ENCODE data around the gene LTO1.
"Not testable (repeated sequence)": the region's sequence is repeated elsewhere in the genome, so short reads cannot be mapped to it uniquely, and the experiment has no call there.

The LTO1 gene

DNA sequence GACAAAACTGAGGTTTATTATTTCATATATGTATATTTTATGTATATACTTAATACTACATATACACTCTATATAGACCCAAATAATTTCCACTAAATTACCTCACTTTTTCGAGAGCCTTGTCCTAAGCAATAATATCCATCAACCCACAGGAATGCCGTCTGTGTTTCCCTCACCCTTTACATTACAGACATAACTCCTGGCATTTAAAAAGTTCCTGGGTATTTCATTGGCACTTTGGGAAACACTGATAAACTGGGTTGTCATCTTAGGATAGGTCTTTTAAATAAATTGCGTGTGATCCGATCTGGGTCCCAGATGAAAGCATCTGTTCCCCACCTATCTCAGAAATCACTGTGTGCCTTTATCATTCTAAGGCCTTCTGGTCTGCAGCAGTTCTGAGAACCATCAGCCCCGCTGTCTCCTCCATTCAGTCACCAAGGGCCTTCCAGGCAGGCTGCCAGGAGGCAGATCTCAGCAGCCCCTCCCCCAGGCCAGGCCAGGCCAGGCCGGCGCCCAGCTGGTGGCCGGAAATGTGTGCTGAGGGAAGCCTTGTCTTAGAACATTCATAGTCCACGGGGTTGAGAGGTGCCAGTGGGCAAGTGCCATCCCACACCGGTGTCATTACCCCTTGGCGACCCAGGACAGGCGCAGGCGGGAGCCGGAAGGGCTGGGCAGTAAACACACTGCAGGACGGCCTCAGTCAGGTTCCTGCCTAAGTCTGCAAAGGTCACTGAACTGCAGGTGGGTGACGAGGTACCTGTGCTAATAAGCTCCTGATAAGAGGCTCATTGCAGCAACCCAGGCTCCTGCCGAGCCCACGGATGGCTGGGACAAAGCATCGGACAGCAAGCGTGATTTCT is 25.4 kb upstream of the LTO1 start:
- no peak for DNase-seq

DNA sequence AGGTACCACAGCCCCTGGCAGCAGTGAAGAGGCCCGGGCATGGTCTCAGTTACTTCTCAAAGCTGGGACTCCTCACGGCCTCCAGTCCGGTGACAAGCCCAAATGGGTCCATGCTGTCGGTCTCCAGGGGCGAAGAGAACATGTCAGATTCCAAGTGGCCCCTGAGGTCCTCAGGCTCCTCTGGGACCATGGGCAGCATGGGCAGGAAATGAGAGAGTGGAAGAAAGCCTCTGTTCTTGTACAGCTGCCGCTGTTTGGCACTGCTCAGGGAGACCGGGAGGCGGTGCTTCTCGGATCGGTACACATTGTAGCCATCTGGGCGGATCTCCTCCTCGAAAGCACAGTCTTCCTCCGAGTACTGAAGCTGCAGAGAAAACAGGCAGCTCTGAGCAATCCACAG is 24.1 kb upstream of the LTO1 start:
- DNase-seq: no peak

DNA sequence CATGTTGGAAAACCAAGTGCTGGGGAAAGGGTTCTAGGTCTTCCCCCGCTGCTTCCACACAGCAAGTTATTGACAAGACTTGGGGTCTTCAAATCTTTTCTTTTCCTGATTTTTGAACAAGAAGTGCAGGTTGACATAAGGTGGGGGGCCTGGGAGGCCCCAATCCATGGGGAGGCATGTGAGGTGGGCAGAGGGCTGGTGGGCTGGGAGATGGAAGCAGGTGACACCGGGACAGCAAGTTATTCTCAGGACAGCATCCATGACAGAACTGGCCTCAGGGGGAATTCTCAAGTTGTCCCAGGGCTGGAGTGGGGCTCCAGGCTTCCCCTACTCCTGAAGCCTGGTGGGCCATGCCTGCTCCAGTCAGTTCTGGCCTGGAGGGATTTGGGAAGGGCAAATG is 23.2 kb upstream of the LTO1 start:
- no peak for DNase-seq

DNA sequence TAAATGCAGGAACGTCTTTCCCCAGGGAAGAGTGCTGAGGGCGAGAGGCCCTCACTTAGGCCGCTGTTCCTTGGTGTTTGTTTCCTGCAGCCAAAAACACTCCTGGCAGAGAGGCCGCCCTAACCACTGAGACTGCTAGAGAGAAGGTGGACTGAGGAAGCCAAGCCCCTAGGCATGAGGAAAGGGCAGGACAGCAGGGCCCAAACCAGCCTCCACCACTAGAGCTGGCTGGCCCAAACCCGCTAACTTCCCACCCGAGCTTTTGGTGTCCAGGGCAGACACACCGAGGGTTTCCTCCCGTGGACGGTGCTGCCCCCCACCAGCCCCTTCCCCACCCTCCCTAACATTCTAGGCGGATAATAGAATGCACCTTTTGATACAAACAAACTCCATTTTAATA is 22.7 kb upstream of the LTO1 start:
- DNase-seq: no peak

DNA sequence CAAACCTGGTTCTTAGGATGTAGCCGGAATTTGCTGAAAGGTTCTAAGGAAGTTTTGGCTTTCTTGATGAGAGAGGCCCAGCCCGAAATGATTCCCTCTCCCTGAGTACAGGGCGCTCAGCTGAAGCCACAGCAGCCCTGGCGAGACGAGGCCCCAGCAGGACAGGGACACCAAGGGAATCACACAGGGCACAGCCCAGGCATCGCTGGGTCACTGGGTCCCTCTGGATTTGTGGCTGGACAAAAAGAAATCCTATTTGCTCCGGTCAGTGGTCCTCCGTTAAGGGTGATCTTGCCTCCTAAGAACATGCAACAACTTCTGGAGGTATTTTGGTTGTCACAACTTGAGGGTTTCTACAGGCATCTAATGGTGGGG is 22.3 kb upstream of the LTO1 start:
- no peak for DNase-seq

DNA sequence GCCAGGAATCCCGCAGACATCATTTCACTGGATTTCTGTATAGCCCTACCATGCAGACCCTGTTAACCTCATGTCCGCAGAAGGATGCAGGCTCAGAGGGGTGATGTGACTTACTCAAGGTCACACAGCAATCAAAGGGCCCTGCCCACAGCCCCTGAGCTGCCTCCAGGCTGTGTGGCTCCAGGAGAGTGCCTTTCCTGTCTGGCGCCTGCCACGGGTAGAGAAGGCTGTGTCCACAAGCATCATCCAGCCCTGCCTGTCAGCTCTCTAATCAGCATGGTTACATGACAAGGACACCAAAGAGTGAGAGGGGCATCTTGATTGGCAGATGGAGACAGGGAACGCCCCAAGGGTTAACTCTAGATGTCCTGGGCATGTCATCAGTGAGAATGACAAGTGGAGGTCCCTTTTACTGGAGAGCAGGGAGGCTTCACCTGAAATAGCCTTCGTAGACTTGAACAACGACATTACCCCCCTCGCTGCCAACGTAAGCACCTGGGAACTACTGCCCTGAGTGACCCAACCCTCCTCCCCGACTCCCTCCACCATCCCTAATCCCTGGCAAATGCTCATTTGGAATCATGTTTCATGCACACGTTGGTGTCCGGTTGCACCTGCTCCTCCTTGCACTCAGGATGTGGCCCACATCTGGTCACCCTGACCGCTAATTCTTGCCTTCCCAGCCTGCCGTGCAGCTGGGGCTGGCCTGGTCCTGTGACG is 21.8 kb upstream of the LTO1 start:
- no peak for DNase-seq

DNA sequence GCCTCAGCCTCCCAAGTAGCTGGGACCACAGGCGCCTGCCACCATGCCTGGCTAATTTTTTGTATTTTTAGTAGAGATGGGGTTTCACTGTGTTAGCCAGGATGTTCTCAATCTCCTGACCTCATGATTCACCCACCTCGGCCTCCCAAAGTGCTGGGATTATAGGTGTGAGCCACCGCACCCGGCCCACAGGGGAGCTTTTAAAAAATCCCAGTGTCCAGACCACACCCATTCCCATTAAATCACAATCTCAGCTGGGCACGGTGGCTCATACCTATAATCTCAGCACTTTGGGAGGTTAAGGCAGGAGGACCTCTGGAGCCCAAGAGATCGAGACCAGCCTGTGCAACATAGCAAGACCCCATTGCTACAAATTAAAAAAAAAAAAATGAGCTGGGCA is 20.8 kb upstream of the LTO1 start:
- not testable (repeated sequence) for DNase-seq

DNA sequence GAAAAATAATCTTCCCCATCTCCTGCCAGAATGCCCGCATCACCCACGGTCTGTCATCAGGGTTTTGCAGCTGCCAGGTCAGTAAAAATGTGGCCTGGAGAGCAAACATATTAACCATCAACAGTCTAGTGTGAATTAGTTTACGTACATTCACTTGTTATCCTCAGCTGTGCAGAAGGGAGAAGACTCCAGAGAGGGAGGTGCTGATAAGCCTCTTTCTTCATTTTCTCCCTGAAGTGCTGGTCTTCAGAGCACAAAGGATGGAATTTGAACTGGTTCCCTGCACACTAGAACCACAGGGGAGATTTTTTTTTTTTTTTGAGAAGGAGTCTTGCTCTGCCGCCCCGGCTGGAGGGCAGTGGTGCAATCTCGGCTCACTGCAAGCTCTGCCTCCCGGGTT is 20.4 kb upstream of the LTO1 start:
- no peak for DNase-seq

DNA sequence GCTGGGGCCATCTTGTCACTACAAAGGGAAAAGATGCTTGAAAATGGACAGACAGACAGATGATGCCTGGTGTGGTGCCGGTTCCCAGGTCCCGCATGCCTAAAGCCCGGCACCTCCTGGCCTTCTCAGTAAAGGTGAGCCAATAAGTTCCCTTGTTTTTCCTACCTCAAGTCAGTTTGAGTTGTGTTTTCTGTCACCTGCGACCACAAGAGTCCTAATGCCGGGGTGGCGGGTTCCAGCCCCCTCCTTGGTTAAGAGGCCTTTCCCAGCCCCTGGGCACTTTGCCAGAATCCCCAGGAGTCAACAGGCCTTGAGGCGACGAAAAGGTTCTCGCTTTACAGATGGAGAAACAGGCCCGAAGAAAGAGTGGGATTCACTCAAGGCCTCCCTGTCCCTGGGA is 19.6 kb upstream of the LTO1 start:
- no peak for DNase-seq

DNA sequence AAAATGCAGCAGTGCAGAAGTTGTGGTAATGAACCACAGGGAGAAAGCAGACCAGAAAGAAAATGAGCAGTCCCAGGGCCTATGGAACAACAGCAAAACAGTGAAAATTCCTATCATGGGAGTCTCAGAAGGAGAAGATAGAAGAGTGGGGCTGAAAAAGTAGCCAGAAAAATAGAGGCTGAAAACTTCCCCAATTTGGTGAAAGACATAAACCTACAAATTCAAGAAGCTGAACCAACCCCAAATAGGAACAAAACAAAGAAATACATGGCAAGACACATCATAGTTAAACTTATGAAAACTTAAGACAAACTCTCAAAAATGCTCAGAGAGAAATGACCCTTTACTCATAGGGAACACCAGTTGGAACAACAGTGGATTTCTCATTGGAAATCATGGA is 17.3 kb upstream of the LTO1 start:
- no peak for DNase-seq

DNA sequence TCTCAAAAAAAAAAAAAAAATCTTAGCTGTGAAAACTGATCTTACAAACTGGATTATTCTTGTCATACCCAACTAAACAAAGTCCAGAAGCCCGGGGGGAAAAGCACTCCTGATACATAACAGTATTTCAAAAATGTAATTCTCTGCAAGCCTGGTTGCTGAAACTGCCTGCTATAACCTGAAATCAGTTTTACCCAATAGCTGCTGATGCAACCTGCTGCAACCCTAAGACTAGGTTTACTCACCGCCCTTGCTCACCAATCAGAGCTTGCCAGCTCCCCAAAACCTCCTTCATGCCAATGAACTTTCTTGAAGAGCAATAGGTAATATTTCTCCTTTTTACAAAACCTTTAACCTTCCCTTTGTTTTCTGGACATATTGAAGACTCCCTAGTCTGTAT is 16.3 kb upstream of the LTO1 start:
- DNase-seq: no peak

DNA sequence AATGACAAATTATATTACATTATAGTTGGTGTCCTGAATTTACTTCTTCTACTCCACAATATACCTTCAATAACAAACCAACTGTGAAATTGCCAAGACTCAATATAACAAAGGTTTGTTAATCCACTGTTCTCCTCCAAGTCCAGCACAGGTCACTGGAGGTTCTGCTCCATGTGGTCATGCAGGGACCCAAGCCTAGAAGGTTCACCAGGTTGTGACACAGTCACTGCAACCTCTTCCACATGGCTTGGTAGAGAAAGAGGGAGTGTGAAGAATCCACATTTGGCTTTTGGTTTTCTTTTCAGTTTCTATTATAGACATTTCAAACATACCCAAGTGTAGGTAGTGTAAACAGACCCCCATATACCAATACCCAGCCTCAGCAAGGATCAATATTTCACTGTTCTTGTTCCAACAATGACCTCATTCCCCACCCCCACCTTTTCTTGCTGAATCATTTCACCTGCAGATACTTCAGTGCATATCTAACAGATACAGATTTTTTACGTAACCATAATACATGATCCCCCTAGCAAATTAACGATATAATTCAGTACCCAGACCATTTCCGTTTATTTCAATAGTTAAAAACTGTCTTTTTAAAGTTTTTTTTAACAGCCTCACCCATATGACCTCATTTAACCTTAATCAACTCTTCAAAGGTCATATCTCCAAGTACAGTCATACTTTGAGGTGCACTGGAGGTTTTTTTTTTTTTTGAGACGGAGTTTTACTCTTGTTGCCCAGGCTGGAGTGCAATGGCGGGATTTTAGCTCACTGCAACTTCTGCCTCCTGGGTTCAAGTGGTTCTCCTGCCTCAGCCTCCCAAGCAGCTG is 14.5 kb upstream of the LTO1 start:
- no peak for DNase-seq

DNA sequence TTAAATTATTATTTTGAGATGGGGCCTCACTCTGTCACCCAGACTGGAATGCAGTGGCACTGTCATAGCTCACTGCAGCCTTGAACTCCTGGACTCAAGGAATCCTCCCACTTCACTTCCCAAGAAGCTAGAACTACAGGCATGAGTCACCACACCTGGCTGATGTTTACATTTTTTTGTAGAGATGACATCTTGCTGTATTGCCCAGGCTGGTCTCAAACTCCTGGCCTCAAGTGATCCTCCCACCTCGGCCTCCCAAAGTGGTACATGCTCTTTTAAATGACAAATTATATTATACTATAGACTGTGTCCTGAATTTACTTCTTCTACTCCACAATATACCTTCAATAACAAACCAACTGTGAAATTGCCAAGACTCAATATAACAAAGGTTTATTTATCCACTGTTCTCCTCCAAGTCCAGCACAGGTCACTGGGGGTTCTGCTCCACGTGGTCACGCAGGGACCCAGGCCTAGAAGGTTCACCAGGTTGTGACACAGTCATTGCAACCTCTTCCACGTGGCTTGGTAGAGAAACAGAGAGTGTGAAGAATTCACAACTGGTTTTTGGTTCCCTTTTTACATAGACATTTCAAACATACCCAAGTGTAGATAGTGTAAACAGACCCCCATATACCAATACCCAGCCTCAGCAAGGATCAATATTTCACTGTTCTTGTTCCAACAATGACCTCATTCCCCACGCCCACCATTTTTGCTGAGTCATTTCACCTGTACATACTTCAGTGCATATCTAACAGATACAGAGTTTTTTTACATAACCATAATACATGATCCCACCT is 13.0 kb upstream of the LTO1 start:
- DNase-seq: not testable (repeated sequence)

DNA sequence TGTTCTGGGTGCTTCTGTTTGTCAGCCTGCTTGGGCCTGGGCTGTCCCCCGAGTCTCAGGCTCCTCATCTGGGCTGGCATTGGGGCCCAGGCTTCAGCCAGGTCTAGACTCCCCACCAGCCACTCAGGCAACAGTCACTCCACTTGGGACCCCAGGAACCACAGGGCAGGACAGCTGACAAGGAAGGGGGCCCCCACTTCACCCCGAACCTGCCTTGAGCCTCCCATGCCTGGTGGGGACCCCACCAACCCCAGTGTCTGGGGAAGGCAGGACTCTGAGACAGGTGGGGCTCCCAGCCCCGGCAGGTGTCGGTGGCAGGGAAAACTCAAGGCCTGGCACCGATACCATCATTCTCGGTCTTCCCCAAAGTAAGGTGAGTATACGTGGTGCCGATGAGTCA is 11.7 kb upstream of the LTO1 start:
- DNase-seq: no peak

DNA sequence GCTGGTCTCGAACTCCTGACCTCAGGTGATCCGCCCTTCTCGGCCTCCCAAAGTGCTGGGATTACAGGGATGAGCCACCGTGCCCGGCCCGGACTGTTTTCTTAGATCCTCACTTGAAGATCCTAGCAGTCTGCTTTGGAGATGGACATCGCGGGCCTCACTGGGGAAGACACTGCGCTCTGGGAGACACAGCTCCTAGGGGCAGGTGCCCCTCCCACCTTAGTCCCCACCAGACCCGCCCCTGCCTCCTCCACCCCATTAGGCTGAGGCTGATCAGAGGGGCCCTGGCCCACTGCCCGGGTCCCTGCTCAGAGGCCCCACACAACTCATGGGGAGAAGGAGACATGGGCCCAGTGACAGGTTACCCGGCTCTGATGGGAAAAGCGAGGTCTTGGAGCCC is 11.3 kb upstream of the LTO1 start:
- no peak for DNase-seq

DNA sequence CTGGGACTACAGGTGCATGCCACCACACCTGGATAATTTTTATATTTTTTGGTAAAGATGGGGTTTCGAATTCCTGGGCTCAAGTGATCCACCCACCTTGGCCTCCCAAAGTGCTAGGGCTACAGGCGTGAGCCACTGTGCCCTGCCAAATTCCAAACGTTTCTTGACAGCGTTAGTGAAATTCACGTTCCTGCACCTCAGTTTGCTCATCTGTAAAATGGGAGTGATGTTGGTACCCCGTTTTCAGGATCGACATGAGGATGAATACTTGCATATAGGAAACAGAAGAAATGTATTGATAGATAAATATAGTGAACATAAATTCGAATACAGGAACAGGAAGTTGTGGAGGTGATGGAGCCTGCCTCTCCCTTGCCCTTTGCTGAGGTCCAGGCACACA is 10.2 kb upstream of the LTO1 start:
- no peak for DNase-seq

DNA sequence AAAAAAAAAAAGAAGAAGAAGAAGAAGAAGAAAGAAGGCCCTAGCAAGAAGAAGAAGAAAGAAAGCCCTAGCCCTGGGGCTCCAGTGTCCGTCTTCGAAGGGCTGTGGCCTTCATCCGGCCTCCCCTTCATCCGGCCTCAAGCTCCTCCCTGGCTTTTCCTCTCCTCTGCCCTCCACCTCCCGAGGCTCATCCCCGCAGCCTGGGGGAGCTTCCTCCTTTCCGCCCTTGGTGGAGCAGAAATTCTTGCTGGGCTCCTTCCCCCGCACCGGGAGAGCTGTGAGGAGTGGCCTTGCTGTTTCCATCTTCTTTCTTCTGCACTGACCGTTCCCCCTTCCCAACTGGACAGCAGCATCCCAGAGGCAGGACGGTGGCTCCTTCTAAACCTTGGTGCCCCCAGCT is 9.5 kb upstream of the LTO1 start:
- no peak for DNase-seq

DNA sequence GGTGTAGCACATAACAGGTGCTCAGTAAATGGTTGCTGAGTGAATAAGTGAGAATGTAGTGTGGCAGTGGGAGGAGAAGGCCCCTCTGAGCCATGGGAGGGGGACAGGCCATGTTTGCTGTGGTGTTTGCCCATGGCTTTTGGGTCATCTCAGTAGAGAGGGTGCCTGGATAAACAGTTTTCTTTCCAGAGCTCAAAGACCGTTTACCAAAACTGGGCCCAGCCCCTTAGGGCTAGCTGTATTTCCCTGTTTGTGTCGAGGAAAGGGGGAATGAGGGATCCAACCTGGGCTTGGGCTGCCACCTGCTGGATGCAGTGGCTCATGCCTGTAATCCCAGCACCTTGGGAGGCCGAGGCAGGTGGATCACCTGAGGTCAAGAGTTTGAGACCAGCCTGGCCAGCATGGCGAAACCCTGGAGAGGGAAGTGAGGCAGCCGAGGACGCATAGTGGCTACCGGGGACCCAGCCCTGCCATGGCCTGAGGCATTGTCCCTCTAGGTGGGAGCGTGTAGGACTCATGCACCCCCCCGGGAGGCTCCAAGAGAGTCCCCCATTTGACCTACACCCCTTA is 8.7 kb upstream of the LTO1 start:
- DNase-seq: no peak

DNA sequence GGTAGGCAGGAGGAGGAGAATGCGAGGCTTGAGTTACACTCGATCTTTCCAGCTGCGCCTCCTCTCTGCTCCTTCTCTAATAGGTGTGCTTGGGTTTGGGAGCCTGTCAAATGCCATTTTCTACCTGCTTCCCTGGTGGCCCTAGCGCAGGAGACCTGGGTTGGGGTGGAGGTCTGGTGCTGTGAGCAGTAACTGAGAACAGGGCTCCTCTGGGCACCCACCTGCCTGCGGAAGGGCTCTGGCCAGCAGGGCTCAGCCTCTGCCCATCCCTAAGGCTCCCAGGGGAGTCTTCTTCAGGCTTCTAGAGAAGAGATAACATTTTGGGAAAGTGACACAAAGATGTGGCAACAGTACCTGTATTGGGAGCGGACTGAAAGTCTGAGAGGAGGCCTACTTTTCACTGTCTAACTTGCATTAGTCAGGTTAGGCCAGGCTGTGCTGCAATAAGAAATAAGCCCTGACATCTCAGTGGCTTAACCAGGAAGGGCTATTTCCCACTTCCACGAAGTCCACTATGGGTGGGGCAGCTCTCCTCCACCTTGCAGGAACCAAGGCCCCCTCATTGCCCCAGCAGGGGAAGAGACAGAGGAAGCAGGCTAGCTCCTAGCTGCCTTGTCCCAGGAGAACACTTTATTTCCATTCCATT is 7.7 kb upstream of the LTO1 start:
- DNase-seq: no peak

DNA sequence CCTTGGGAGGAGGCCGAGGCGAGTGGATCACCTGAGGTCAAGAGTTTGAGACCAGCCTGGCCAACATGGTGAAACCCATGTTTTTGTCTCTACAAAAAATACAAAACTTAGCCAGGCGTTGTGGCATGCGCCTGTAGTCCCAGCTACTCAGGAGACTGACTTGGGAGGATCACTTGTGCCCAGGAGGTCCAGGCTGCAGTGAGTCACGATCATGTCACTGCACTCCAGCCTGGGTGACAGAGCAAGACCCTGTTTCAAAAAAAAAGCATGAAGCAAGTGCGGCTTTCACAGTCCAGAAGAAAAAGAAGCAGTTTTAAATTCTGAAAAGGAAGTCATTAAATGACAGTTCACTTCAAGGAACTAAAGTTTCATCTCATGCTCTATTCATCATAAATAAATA is 7.1 kb upstream of the LTO1 start:
- no peak for DNase-seq

DNA sequence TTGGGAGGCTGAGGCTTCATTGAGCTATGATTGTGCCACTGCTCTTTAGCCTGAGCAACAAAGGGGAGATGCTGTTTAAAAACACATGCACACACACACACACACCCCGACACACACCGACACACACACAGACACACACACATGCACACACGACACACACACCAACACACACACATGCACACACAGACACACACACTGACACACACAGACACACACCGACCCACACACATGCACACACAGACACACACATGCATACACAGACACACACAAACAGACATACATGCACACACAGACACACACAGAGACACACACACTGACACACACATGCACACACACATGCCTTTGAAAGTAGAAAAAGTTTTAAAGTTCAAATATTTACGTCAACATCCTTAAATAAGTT is 5.5 kb upstream of the LTO1 start:
- DNase-seq: no peak

DNA sequence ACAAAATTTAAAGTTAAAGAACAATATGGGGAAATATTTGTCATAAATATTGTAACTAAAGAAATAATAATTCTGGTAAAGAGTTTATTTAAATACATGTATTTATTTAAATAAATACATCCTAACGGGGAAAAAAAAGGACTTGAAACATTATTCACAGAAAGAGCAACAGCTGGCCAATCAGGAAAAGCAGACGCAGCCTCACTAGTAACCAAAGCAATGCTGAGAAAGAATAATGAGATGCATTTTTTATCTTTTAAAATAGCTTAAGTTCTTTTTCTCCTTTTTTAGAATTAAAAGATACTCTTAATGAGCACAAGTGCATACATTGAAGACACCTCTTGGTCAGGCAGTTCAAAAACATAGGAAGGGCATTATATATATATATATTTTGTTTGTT is 2.6 kb upstream of the LTO1 start:
- no peak for DNase-seq
